HEK293T (cell line): ENCODE data around the gene TMEM51.

ENCODE experiments used
- CTCF ChIA-PET: fragments of 350-600 bp; formaldehyde crosslinking; extraction: SDS; loops from one replicate; lab custom pipeline; 2021; ENCODE audit warnings: antibody characterized with exemption, inconsistent platforms; lab: Yijun Ruan, JAX
- POLR2A ChIA-PET: fragments of 350-600 bp; formaldehyde crosslinking; extraction: SDS; loops from one replicate; lab custom pipeline; 2020; ENCODE audit warnings: antibody characterized with exemption, inconsistent platforms; lab: Yijun Ruan, JAX
- DNase-seq: peaks from one replicate; pipeline ENCODE4 v3.0.0; 2012; ENCODE audit warnings: mixed read lengths; ENCODE audit errors: extremely low spot score
- ARNT ChIP-seq: fragments of 450-650 bp; IDR thresholded peaks from 2 replicates; pipeline ENCODE4 v1.6.1; 2017; ENCODE audit warnings: mild to moderate bottlenecking
- BHLHE40 ChIP-seq: fragments of 450-650 bp; IDR thresholded peaks from 2 replicates; pipeline ENCODE4 v1.6.1; 2016; ENCODE audit warnings: mild to moderate bottlenecking, moderate library complexity, borderline replicate concordance
- CTBP1 ChIP-seq: fragments of 450-650 bp; IDR thresholded peaks from 2 replicates; pipeline ENCODE4 v1.6.1; 2016; ENCODE audit warnings: borderline replicate concordance
- ELF4 ChIP-seq: fragments of 450-650 bp; IDR thresholded peaks from 2 replicates; pipeline ENCODE4 v1.6.1; 2017; ENCODE audit warnings: antibody characterized with exemption
- FOXA1 ChIP-seq: fragments of 450-650 bp; IDR thresholded peaks from 2 replicates; pipeline ENCODE4 v1.6.1; 2016; ENCODE audit warnings: mild to moderate bottlenecking
- FOXK2 ChIP-seq: fragments of 450-650 bp; IDR thresholded peaks from 2 replicates; pipeline ENCODE4 v1.6.1; 2016; ENCODE audit warnings: mild to moderate bottlenecking
- FOXM1 ChIP-seq: fragments of 450-650 bp; IDR thresholded peaks from 2 replicates; pipeline ENCODE4 v1.6.1; 2017; ENCODE audit warnings: mild to moderate bottlenecking, borderline replicate concordance
- HDGF ChIP-seq: fragments of 450-650 bp; IDR thresholded peaks from 2 replicates; pipeline ENCODE4 v1.6.1; 2017; ENCODE audit warnings: antibody characterized with exemption, borderline replicate concordance
- L3MBTL2 ChIP-seq: fragments of 450-650 bp; conservative IDR thresholded peaks from 2 replicates; pipeline ENCODE4 v1.6.1; 2016; ENCODE audit warnings: mild to moderate bottlenecking
- LEF1 ChIP-seq: fragments of 450-650 bp; IDR thresholded peaks from 2 replicates; pipeline ENCODE4 v1.6.1; 2017; ENCODE audit warnings: mild to moderate bottlenecking, borderline replicate concordance
- NFRKB ChIP-seq: fragments of 450-650 bp; IDR thresholded peaks from 2 replicates; pipeline ENCODE4 v1.6.1; 2016; ENCODE audit warnings: mild to moderate bottlenecking, moderate library complexity
- PKNOX1 ChIP-seq: fragments of 450-650 bp; IDR thresholded peaks from 2 replicates; pipeline ENCODE4 v1.6.1; 2016
- SP1 ChIP-seq: fragments of 450-650 bp; IDR thresholded peaks from 2 replicates; pipeline ENCODE4 v1.6.1; 2017
- SUZ12 ChIP-seq: fragments of 450-650 bp; IDR thresholded peaks from 2 replicates; pipeline ENCODE4 v1.6.1; 2016; ENCODE audit warnings: mild to moderate bottlenecking
- TARDBP ChIP-seq: fragments of 450-650 bp; IDR thresholded peaks from 2 replicates; pipeline ENCODE4 v1.6.1; 2016
- ZNF384 ChIP-seq: fragments of 450-650 bp; IDR thresholded peaks from 2 replicates; pipeline ENCODE4 v1.6.1; 2016

TMEM51 gene

GRCh38 chr1:15124362-15125100 is 29.0 kb upstream of the TMEM51 start:
- POLR2A ChIA-PET = no interaction called here
- TF ChIP-seq ARNT = no peak
- TF ChIP-seq L3MBTL2 = no peak
- no peak for TF ChIP-seq FOXM1
- no peak for TF ChIP-seq SP1
- no peak for TF ChIP-seq ELF4
- no peak for TF ChIP-seq CTBP1
- no peak for TF ChIP-seq NFRKB
- no peak for TF ChIP-seq ZNF384
- TF ChIP-seq BHLHE40 = no peak
- TF ChIP-seq LEF1 = no peak
- TF ChIP-seq FOXK2 = no peak
- CTCF ChIA-PET = no interaction called here
- DNase-seq = no peak

- ChIA-PET POLR2A (no interaction called here), CTCF (no interaction called here)
- TF ChIP-seq PKNOX1 = no peak
- no peak for TF ChIP-seq NFRKB
- no peak for TF ChIP-seq LEF1
- no peak for TF ChIP-seq ZNF384
- no peak for TF ChIP-seq SUZ12
- no peak for TF ChIP-seq ELF4
- no peak for TF ChIP-seq BHLHE40
- no peak for TF ChIP-seq SP1
- no peak for DNase-seq
These were observed 28.3 kb upstream of the TMEM51 start for GRCh38 chr1:15125101-15125745.

GRCh38 chr1:15128077-15128476 is 25.5 kb upstream of the TMEM51 start:
- CTCF ChIA-PET = interaction anchor here (0.5 to 2.1 kb wide), 17 partner anchors 8 to 759 kb away, joined by 3 to 25 read pairs (median 4); no protein-coding TSS in a partner anchor
- no peak for DNase-seq
- no peak for TF ChIP-seq FOXM1
- TF ChIP-seq ZNF384 = no peak
- TF ChIP-seq SP1 = no peak
- TF ChIP-seq TARDBP = no peak
- TF ChIP-seq NFRKB = no peak
- TF ChIP-seq SUZ12 = no peak
- TF ChIP-seq PKNOX1 = no peak
- no peak for TF ChIP-seq FOXK2
- no peak for TF ChIP-seq FOXA1
- TF ChIP-seq LEF1 = no peak
- no peak for TF ChIP-seq BHLHE40
- TF ChIP-seq ARNT = no peak
- no peak for TF ChIP-seq HDGF
- TF ChIP-seq CTBP1 = no peak
- no peak for TF ChIP-seq ELF4
- TF ChIP-seq L3MBTL2 = no peak
- POLR2A ChIA-PET = interaction anchor here (0.7 kb wide), 1 partner anchor 9 kb away, joined by 3 read pairs; no protein-coding TSS in a partner anchor

- ChIA-PET POLR2A (interaction anchor here (0.7 to 0.8 kb wide), 2 partner anchors 9 to 24 kb away, joined by 3 to 4 read pairs; no protein-coding TSS in a partner anchor), CTCF (interaction anchor here (0.5 to 2.1 kb wide), 20 partner anchors 8 to 1305 kb away, joined by 3 to 25 read pairs (median 4); no protein-coding TSS in a partner anchor)
- peak; percentile 83 for DNase-seq
- no peak for TF ChIP-seq BHLHE40
- TF ChIP-seq LEF1 = no peak
- no peak for TF ChIP-seq ARNT
- TF ChIP-seq TARDBP = no peak
- TF ChIP-seq NFRKB = no peak
- TF ChIP-seq SUZ12 = no peak
- TF ChIP-seq ELF4 = no peak
- TF ChIP-seq FOXA1 = no peak
- TF ChIP-seq PKNOX1 = no peak
- TF ChIP-seq FOXK2 = no peak
- no peak for TF ChIP-seq SP1
These were observed 24.8 kb upstream of the TMEM51 start for GRCh38 chr1:15128520-15129313.

GRCh38 chr1:15129944-15130343 is 23.6 kb upstream of the TMEM51 start:
- ChIA-PET CTCF (interaction anchor here (2.1 kb wide), 1 partner anchor 142 kb away, joined by 25 read pairs; no protein-coding TSS in a partner anchor), POLR2A (no interaction called here)
- TF ChIP-seq CTBP1 = no peak
- TF ChIP-seq ELF4 = no peak
- TF ChIP-seq ZNF384 = no peak
- no peak for TF ChIP-seq HDGF
- TF ChIP-seq SUZ12 = no peak
- no peak for TF ChIP-seq FOXM1
- no peak for TF ChIP-seq ARNT
- DNase-seq = no peak
